Measurements from ENCODE around the gene SDE2.
"Not testable (repeated sequence)": the region's sequence is repeated elsewhere in the genome, so short reads cannot be mapped to it uniquely, and the experiment has no call there.

SDE2 gene

DNA sequence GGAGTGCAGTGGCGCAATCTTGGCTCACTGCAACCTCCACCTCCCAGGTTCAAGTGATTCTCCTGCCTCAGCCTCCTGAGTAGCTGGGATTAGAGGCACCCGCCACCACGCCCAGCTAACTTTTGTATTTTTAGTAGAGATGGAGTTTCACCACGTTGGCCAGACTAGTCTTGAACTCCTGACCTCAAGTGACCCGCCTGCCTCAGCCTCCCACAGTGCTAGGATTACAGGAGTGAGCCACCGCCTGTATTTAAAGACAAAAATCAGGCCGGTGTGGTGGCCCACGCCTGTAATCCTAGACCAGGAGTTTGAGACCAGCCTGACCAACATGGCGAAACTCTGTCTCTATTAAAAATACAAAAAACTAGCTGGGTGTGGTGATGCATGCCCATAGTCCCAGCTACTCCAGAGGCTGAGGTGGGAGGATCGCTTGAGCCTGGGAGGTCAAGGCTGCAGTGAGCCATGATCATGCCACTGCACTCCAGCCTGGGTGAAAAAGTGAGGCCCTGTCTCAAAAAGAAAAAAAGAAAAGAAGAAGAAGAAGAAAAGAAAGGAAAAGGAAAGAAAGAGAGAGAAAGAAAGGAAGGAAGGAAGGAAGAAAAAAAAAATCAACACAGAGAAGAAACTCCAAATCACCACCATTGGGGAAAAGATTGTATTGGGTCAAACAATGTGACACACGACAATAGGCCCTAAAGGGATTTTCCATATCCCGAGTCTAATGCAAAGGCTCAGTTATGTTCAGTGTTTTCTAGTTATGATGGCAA lies 8.2 kb upstream of the SDE2 start:
- not testable (repeated sequence) for DNase-seq (ENCODE audit: low read depth, low spot score); H3K27ac ChIP-seq

DNA sequence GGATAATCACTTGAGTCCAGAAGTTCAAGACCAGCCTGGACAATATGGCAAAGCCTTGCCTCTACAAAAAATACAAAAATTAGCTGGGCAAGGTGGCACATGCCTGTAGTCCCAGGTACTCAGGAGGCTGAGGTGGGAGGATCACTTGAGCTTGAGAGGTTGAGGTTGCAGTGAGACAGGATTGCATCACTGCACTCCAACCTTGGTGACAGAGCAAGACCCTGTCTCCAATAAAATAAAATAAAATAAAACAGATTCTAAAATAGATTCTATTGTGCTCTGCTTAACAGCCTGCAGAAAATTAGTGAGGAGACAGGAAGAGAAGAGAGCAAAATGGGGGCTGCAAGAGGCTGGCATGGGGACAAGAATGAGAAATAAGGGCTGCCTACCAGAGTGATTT lies 7.5 kb upstream of the SDE2 start:
- H3K27ac ChIP-seq, result no peak overlapping the region
- DNase-seq (ENCODE audit: low read depth, low spot score), result no peak

DNA sequence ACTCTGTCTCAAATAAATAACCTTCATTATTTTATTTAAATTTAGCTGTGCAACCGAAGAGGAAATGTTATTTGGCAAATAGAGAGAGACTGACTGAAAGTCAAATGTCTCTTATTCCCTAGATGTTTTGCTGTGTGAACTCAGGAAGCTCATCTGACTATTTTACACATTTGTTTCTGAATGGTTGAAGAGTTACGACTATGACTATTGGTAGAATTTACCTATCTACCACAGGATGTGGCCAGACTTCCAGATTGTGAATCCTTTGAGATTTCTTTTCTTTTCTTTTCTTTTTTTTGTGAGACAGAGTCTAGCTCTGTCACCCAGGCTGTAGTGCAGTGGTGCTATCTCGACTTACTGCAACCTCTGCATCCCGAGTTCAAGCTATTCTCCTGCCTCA lies 5.3 kb upstream of the SDE2 start:
- H3K27ac ChIP-seq, result no peak overlapping the region
- DNase-seq (ENCODE audit: low read depth, low spot score), result no peak

GRCh38 chr1:226003502-226004170 lies 4.5 kb upstream of the SDE2 start:
- no peak overlapping the region for H3K27ac ChIP-seq
- no peak for DNase-seq (ENCODE audit: low read depth, low spot score)

DNA sequence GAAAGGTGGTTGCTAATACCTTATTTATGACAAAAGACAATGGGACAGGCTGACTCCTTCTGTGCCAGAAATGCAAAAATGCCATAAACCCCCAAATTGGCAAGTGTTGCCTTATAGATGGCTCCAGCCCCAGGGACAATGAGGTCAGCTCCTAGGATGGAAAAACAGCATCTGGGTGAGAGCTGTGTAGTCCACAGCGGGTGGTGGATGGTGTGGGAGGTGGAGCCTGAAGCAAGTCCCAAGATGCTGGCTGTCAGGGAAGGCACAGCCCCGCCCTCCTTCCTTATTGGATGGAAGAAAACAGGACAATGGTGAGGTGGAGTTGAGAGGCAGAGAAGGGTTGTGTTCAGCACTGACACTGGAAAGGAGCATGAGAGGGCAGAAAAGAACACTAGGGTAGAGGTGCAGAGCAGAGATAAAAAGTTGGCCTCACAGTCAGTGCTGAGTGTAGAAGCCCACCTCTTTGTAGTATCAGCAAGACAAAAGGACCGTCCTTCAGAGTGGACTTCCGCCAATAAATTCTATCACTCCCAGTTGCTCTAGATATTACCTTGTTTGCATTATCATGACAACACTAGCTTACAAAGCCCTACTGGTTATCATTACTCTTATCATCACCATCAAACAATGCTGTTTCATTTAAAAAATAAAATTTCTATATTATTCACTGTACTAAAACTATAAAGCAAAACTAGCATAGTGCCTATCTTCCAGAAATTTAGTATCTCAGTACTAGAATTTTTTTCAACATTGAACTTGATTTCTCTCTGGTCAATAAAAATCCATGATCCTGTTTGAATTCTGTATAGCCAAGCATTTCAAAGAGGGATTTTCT lies 3.7 kb upstream of the SDE2 start:
- no peak for DNase-seq (ENCODE audit: low read depth, low spot score)
- no peak overlapping the region for H3K27ac ChIP-seq

DNA sequence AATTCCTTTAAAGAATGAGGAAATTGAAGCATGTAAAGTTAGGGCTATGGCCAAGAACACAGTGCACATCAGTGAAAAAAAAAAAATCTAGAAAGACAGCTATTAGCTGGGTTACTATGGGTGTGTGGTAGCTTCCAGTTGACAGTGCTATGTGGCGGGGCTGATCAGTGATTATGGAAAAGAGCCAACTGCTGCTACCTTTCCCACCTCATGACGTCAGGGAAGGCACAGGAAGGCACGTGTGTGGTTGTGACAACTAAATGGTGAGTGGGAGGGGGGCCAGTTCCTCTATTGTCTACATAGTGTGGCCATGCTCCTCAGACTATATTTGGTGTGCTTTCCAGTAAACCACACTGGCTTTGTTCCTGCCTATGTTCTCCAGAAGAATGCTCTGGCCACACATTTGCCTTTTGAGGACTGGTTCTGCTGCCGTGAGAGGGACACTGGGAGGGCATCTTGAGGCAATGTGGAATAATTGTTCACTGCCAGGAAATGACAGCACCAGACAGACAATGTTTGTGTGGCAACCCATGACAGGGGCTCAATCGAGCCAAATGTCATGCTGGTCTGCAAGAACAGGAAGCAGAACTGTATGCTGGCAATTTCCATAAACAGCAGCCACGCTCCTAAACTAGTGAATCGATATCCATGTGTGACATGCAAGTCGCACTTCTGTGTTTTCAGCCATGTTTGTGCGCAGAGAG lies 3.0 kb upstream of the SDE2 start:
- H3K27ac ChIP-seq, result no peak overlapping the region
- no peak for DNase-seq (ENCODE audit: low read depth, low spot score)

GRCh38 chr1:226001088-226001487 lies 1.9 kb upstream of the SDE2 start:
- DNase-seq (ENCODE audit: low read depth, low spot score), result no peak
- H3K27ac ChIP-seq, result no peak overlapping the region

- not testable (repeated sequence) for H3K27ac ChIP-seq; DNase-seq (ENCODE audit: low read depth, low spot score)
Measured at GRCh38 chr1:226000493-226001081, 1.4 kb upstream of the SDE2 start.

DNA sequence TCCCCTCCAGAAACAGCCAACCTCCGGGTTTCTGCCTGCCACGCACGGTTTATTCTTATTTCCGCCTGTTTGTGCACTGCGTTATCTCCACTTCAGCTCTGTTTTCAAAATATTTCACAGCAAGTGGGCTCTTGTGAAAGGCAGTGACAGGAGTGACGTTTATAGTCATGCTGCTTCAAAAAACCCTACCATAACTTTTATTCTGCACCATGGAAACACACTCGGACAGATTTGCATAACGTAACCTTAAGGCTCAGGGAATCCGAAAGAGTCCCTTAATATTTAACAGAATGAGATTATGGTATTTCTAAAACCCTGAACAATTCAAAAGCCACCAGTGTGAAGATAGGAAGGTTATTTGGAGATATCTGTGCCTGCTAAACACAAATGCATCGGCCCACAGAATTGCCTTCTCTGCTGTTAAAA lies 782 bp upstream of the SDE2 start:
- H3K27ac ChIP-seq, result peak overlapping the region; percentile 55
- no peak for DNase-seq (ENCODE audit: low read depth, low spot score)

DNA sequence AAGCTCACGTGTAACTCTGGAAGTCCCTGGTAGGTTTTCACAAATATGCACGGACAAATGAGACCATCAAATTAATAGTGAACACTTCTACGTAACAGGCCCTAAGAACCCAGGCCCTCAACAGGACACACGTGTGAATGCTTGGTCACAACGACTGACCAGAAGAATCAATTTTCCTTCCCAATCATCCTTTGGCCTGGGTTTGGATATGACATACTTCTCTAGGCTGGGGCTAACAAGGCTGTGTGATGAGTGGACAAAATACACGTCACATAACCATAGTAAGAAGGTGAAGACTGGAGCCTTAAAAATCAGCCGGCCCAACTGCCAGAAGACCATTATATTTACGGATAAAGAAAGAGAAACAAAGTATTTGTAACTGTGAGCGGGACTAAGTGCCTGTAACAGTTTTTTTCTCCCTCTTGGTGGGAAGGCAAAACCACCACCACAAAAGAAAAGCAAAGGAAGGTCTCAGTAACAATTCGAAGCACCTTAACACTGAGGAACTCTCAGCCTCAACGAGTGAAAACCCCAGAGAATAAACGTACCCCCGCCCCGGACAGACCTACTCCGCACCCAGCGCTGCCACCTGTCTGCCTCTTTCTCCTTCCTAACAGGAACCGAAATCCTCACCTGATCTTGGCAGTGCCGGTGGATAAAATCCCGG lies 450 bp downstream of the SDE2 start:
- peak overlapping the region; percentile 55 for H3K27ac ChIP-seq
- no peak for DNase-seq (ENCODE audit: low read depth, low spot score)

GRCh38 chr1:225996946-225997545 lies 2.1 kb downstream of the SDE2 start:
- no peak for DNase-seq (ENCODE audit: low read depth, low spot score)
- no peak overlapping the region for H3K27ac ChIP-seq

- DNase-seq (ENCODE audit: low read depth, low spot score), result no peak
- H3K27ac ChIP-seq, result no peak overlapping the region
Measured at GRCh38 chr1:225995919-225996864, 3.0 kb downstream of the SDE2 start.

DNA sequence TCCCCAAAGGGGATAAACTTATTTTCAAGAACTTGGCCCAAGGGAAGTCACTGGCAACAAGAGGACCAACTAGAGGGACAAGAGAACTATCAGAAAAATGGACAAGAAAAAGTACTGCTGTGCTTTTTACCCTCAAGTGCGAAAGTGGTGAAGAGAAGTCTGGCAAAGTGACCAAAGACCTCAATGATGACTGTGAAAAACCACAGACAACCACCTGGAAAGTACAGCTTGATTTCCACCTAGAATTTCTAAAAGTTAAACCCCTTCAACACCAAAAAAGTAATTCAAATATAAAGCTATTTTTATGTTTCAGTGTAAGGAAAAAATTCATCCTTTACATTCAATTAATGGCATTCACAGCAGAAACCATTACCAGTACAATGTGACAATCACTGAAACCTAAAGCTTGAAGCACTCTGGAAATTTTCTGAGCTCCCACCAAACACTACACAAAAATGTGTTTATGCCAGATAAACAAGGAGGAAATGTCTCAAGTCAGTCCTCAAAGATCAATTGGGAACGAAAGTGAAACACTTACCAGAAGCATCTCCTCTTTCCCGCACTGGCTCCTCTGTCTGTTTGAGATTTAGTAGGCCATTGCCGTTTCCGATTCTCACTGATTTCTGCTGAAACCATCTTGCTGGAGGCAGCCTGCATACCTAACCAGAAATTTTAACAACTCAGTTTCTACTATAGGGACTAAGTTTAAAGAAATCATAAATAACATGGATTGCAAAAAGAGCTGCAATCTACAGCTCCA lies 8.3 kb downstream of the SDE2 start:
- no peak overlapping the region for H3K27ac ChIP-seq
- no peak for DNase-seq (ENCODE audit: low read depth, low spot score)

GRCh38 chr1:225987491-225988316 lies 11.4 kb downstream of the SDE2 start:
- no peak overlapping the region for H3K27ac ChIP-seq
- no peak for DNase-seq (ENCODE audit: low read depth, low spot score)

- no peak overlapping the region for H3K27ac ChIP-seq
- no peak for DNase-seq (ENCODE audit: low read depth, low spot score)
Measured at GRCh38 chr1:225981714-225982113, 17.4 kb downstream of the SDE2 start.

GRCh38 chr1:225980005-225980836 lies 18.9 kb downstream of the SDE2 start:
- no peak for DNase-seq (ENCODE audit: low read depth, low spot score)
- H3K27ac ChIP-seq, result no peak overlapping the region
